Measurements from ENCODE around the gene CDH4. TPM values are rescaled to one million over a fixed set of nuclear protein-coding genes. Genes with fewer than 3 reads are reported as not detected.

Gene CDH4
- total and polyA plus RNA-seq, 2 of the 13 experiments (the other 11 are each of a cell fraction or from before 2014, with no cell fraction given): not detected

DNA sequence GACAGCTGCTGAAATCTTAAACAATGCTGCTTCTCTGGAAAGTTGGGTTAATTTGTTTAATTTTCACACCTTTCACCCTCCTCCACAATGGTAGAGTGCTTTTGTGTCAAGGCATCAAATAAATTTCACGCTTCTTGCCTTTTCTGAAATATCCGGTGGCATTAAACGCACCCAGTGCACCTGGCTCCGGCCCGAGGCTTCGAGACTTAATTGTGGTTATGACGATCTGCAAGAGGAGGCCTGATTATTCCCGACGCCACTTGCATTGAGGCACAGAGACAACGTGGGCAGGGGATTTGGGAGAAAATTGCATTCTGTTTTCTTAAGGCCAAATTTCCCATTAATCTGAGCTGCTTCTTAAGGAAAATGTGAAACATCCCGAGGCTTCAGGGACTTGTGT is 152.2 kb downstream of the CDH4 start:
- no peak overlapping the region for H3K27ac ChIP-seq (ENCODE audit: extremely low read length, insufficient read depth, low read length)
- ATAC-seq (no peak), FAIRE-seq (no peak), DNase-seq (ENCODE audit: low spot score) (no peak)
- intact Hi-C loops (cut with micrococcal nuclease; ENCODE audit: unreplicated experiment) (no loop called here), in situ Hi-C loops (cut with HindIII; ENCODE audit: extremely low pct_ligation_motif_present, low pct_unique_long_range_greater_than_20kb) (no loop called here)
- H3K4me1 ChIP-seq (ENCODE audit: insufficient read depth, low read length): no peaks in the 10 kb centered on the region
- H3K9me3 ChIP-seq (ENCODE audit: low read length): no peaks in the 10 kb centered on the region
- H4K20me1 ChIP-seq (ENCODE audit: insufficient read depth, low read length): no peaks in the 10 kb centered on the region; the same call in 1 of the 2 replicates
- peaks cover 0 to 10% of the 10 kb centered on the region in 2 experiments; a peak in 2 of 5 replicates for H3K27me3 ChIP-seq (ENCODE audit: control insufficient read depth in 1 of 2, insufficient read depth in 2 of 2, low read length in 2 of 2)
- H3K9ac ChIP-seq (ENCODE audit: insufficient read depth, low read depth, low read length): no peak overlapping the region
- no peak for TF ChIP-seq TEAD3 (CRISPR knock-in tag; optimal IDR thresholded peaks at IDR 0.05; ENCODE audit: borderline replicate concordance)
- TF ChIP-seq, protein P1, sequence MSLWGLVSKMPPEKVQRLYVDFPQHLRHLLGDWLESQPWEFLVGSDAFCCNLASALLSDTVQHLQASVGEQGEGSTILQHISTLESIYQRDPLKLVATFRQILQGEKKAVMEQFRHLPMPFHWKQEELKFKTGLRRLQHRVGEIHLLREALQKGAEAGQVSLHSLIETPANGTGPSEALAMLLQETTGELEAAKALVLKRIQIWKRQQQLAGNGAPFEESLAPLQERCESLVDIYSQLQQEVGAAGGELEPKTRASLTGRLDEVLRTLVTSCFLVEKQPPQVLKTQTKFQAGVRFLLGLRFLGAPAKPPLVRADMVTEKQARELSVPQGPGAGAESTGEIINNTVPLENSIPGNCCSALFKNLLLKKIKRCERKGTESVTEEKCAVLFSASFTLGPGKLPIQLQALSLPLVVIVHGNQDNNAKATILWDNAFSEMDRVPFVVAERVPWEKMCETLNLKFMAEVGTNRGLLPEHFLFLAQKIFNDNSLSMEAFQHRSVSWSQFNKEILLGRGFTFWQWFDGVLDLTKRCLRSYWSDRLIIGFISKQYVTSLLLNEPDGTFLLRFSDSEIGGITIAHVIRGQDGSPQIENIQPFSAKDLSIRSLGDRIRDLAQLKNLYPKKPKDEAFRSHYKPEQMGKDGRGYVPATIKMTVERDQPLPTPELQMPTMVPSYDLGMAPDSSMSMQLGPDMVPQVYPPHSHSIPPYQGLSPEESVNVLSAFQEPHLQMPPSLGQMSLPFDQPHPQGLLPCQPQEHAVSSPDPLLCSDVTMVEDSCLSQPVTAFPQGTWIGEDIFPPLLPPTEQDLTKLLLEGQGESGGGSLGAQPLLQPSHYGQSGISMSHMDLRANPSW (CRISPR knock-in tag; IDR thresholded peaks at IDR 0.05; ENCODE audit: borderline replicate concordance): no peak
- TF ChIP-seq, protein P2, sequence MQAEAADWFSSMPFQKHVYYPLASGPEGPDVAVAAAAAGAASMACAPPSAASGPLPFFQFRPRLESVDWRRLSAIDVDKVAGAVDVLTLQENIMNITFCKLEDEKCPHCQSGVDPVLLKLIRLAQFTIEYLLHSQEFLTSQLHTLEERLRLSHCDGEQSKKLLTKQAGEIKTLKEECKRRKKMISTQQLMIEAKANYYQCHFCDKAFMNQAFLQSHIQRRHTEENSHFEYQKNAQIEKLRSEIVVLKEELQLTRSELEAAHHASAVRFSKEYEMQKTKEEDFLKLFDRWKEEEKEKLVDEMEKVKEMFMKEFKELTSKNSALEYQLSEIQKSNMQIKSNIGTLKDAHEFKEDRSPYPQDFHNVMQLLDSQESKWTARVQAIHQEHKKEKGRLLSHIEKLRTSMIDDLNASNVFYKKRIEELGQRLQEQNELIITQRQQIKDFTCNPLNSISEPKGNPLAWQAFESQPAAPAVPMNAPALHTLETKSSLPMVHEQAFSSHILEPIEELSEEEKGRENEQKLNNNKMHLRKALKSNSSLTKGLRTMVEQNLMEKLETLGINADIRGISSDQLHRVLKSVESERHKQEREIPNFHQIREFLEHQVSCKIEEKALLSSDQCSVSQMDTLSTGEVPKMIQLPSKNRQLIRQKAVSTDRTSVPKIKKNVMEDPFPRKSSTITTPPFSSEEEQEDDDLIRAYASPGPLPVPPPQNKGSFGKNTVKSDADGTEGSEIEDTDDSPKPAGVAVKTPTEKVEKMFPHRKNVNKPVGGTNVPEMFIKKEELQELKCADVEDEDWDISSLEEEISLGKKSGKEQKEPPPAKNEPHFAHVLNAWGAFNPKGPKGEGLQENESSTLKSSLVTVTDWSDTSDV (CRISPR knock-in tag; IDR thresholded peaks at IDR 0.05): no peak
- TF ChIP-seq MED13 (CRISPR knock-in tag; IDR thresholded peaks at IDR 0.05): no peak
- TF ChIP-seq HMG20B (CRISPR knock-in tag; conservative IDR thresholded peaks at IDR 0.05): no peak
- TF ChIP-seq TOE1 (CRISPR knock-in tag; IDR thresholded peaks at IDR 0.05): no peak
- TF ChIP-seq, protein P3, sequence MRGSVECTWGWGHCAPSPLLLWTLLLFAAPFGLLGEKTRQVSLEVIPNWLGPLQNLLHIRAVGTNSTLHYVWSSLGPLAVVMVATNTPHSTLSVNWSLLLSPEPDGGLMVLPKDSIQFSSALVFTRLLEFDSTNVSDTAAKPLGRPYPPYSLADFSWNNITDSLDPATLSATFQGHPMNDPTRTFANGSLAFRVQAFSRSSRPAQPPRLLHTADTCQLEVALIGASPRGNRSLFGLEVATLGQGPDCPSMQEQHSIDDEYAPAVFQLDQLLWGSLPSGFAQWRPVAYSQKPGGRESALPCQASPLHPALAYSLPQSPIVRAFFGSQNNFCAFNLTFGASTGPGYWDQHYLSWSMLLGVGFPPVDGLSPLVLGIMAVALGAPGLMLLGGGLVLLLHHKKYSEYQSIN (CRISPR knock-in tag; IDR thresholded peaks at IDR 0.05; ENCODE audit: borderline replicate concordance): no peak
- TF ChIP-seq ZSCAN30 (CRISPR knock-in tag; IDR thresholded peaks at IDR 0.05): no peak
- no peaks in the 10 kb centered on the region for H3K79me2 ChIP-seq (ENCODE audit: insufficient read depth, low read length)
- H2AFZ ChIP-seq (ENCODE audit: low read length): no peak overlapping the region
- CTCF ChIA-PET (ENCODE audit: low intra/inter-chr PET ratio, low total read pairs): no interaction called here
- no TSS peak for BruUV-seq (replicated peaks)
- H3K4me2 ChIP-seq (ENCODE audit: low read depth, low read length): no peak overlapping the region
- H3K4me3 ChIP-seq (replicated peaks in 1 of 3; ENCODE audit: insufficient read depth in 1 of 3, low read depth in 2 of 3, low read length in 3 of 3): no peak overlapping the region
- POLR2A ChIA-PET: no interaction called here
- WGBS (ENCODE audit: low lambda C conversion rate): 28% methylated on average over 11 of the region's 11 CpGs
- H3K36me3 ChIP-seq (replicated peaks in 1 of 2; ENCODE audit: control insufficient read depth in 1 of 2, insufficient read depth in 2 of 2, low read length in 2 of 2): no peaks in the 10 kb centered on the region

All from HepG2 (cell line).